ENCODE results near the gene FAM174B.
"Not testable (repeated sequence)": the region's sequence is repeated elsewhere in the genome, so short reads cannot be mapped to it uniquely, and the experiment has no call there.

The FAM174B gene

GRCh38 chr15:92612891-92613290 lies 42.7 kb downstream of the FAM174B start:
- no peaks in the 10 kb centered on the region for H3K4me1 Mint-ChIP-seq (ENCODE audit: low read depth)
- no peak overlapping the region for H3K27ac Mint-ChIP-seq
- H3K36me3 Mint-ChIP-seq (ENCODE audit: low read depth): no peaks in the 10 kb centered on the region
- no peak overlapping the region for H3K4me3 Mint-ChIP-seq
- no peaks in the 10 kb centered on the region for H3K9me3 Mint-ChIP-seq
- no peaks in the 10 kb centered on the region for H3K27me3 Mint-ChIP-seq
- intact Hi-C loops (cut with micrococcal nuclease): no loop called here

DNA sequence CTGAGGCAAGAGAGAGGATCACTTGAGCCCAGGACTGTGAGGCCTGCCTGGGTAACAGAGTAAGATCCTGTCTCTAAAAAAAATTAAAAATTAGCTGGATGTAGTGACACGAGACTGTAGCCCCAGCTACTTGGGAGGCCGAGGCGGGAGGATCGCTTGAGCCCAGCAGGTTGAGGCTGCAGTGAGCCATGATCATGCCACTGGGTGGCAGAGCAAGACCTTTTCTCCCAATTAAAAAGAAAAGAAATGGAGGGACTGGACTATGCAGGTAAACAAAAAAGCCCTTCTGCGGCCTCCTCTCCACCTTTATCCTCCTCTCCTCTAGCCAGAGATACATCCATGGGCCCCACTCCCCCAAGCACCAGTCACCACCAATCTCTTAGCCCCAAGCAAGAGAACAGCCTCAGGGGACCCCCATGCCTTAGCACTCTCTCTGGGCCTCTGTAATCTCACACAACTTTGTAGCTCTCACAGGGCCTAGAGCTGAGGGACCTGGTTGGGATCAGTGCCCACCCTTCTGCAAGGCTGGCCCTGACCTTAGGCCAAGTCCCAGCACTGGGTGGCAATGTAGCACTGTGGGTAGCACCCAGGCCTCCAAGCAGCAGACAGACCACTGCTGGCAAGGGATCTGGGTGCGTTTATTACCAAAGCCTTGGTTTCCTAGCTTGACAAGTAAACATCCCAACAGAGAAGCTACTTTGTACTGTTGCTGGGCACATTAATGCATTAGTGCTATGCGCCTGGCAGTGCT lies 43.4 kb downstream of the FAM174B start:
- Mint-ChIP-seq H3K36me3 (ENCODE audit: low read depth) (no peaks in the 10 kb centered on the region), H3K27me3 (no peaks in the 10 kb centered on the region)
- intact Hi-C loops (cut with micrococcal nuclease): no loop called here

GRCh38 chr15:92611150-92611549 lies 44.4 kb downstream of the FAM174B start:
- Mint-ChIP-seq H3K36me3 (ENCODE audit: low read depth) (no peaks in the 10 kb centered on the region), H3K9me3 (no peaks in the 10 kb centered on the region)

More for the DNA sequence above, 43.4 kb downstream of the FAM174B start:
- Mint-ChIP-seq H3K4me3 (no peak overlapping the region), H3K27ac (no peak overlapping the region), H3K4me1 (ENCODE audit: low read depth) (no peaks in the 10 kb centered on the region), H3K9me3 (no peaks in the 10 kb centered on the region)

GRCh38 chr15:92610101-92610520 lies 45.5 kb downstream of the FAM174B start:
- no peaks in the 10 kb centered on the region for H3K9me3 Mint-ChIP-seq
- no peaks in the 10 kb centered on the region for H3K4me1 Mint-ChIP-seq (ENCODE audit: low read depth)
- no peaks in the 10 kb centered on the region for H3K36me3 Mint-ChIP-seq (ENCODE audit: low read depth)
- no peaks in the 10 kb centered on the region for H3K27me3 Mint-ChIP-seq
- no peak overlapping the region for H3K4me3 Mint-ChIP-seq
- intact Hi-C loops (cut with micrococcal nuclease): no loop called here
- H3K27ac Mint-ChIP-seq: no peak overlapping the region

More at GRCh38 chr15:92611150-92611549, 44.4 kb downstream of the FAM174B start:
- Mint-ChIP-seq H3K4me1 (ENCODE audit: low read depth) (no peaks in the 10 kb centered on the region), H3K27ac (no peak overlapping the region), H3K4me3 (no peak overlapping the region), H3K27me3 (no peaks in the 10 kb centered on the region)
- intact Hi-C loops (cut with micrococcal nuclease): no loop called here

- H3K27ac Mint-ChIP-seq: no peak overlapping the region
- no peaks in the 10 kb centered on the region for H3K4me1 Mint-ChIP-seq (ENCODE audit: low read depth)
- no peaks in the 10 kb centered on the region for H3K9me3 Mint-ChIP-seq
- no peaks in the 10 kb centered on the region for H3K27me3 Mint-ChIP-seq
- intact Hi-C loops (cut with micrococcal nuclease): no loop called here
- no peaks in the 10 kb centered on the region for H3K36me3 Mint-ChIP-seq (ENCODE audit: low read depth)
- no peak overlapping the region for H3K4me3 Mint-ChIP-seq
Observed at GRCh38 chr15:92608866-92609700, 46.5 kb downstream of the FAM174B start.

DNA sequence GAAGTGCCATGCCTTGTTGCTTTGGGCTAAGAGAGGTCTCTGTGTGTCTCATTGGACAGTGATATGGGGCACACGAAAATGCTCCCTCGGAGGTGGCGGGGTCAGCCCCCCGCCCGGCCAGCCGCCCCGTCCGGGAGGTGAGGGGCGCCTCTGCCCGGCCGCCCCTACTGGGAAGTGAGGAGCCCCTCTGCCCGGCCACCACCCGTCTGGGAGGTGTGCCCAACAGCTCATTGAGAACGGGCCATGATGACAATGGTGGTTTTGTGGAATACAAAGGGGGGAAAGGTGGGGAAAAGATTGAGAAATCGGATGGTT lies 48.8 kb downstream of the FAM174B start:
- H3K36me3 Mint-ChIP-seq (ENCODE audit: low read depth); H3K4me1 Mint-ChIP-seq (ENCODE audit: low read depth); H3K27me3 Mint-ChIP-seq; H3K9me3 Mint-ChIP-seq; H3K4me3 Mint-ChIP-seq; H3K27ac Mint-ChIP-seq; intact Hi-C loops (cut with micrococcal nuclease): not testable (repeated sequence)

- H3K9me3 Mint-ChIP-seq: no peaks in the 10 kb centered on the region
- peaks cover 1% of the 10 kb centered on the region for H3K27me3 Mint-ChIP-seq
- H3K4me1 Mint-ChIP-seq (ENCODE audit: low read depth): no peaks in the 10 kb centered on the region
- no peaks in the 10 kb centered on the region for H3K36me3 Mint-ChIP-seq (ENCODE audit: low read depth)
- no peak overlapping the region for H3K4me3 Mint-ChIP-seq
- intact Hi-C loops (cut with micrococcal nuclease): no loop called here
- no peak overlapping the region for H3K27ac Mint-ChIP-seq
Observed at GRCh38 chr15:92606126-92606835, 49.3 kb downstream of the FAM174B start.

- Mint-ChIP-seq H3K9me3 (no peaks in the 10 kb centered on the region), H3K27me3 (peaks cover 1% of the 10 kb centered on the region), H3K36me3 (ENCODE audit: low read depth) (no peaks in the 10 kb centered on the region), H3K4me3 (no peak overlapping the region), H3K27ac (no peak overlapping the region), H3K4me1 (ENCODE audit: low read depth) (no peaks in the 10 kb centered on the region)
- intact Hi-C loops (cut with micrococcal nuclease): no loop called here
Observed at GRCh38 chr15:92605225-92605944, 50.2 kb downstream of the FAM174B start.

- no peaks in the 10 kb centered on the region for H3K9me3 Mint-ChIP-seq
- H3K27ac Mint-ChIP-seq: no peak overlapping the region
- intact Hi-C loops (cut with micrococcal nuclease): no loop called here
- H3K4me3 Mint-ChIP-seq: no peak overlapping the region
- H3K27me3 Mint-ChIP-seq: peaks cover 8% of the 10 kb centered on the region
- no peaks in the 10 kb centered on the region for H3K4me1 Mint-ChIP-seq (ENCODE audit: low read depth)
- H3K36me3 Mint-ChIP-seq (ENCODE audit: low read depth): no peaks in the 10 kb centered on the region
Observed at GRCh38 chr15:92603743-92604470, 51.7 kb downstream of the FAM174B start.

GRCh38 chr15:92603278-92603677 lies 52.3 kb downstream of the FAM174B start:
- Mint-ChIP-seq H3K9me3 (no peaks in the 10 kb centered on the region), H3K27me3 (peaks cover 8% of the 10 kb centered on the region), H3K4me1 (ENCODE audit: low read depth) (no peaks in the 10 kb centered on the region), H3K27ac (no peak overlapping the region), H3K36me3 (ENCODE audit: low read depth) (no peaks in the 10 kb centered on the region), H3K4me3 (no peak overlapping the region)
- intact Hi-C loops (cut with micrococcal nuclease): no loop called here

- Mint-ChIP-seq H3K27ac (no peak overlapping the region), H3K4me3 (no peak overlapping the region), H3K4me1 (ENCODE audit: low read depth) (no peaks in the 10 kb centered on the region), H3K9me3 (no peaks in the 10 kb centered on the region), H3K27me3 (peaks cover 8% of the 10 kb centered on the region), H3K36me3 (ENCODE audit: low read depth) (no peaks in the 10 kb centered on the region)
- intact Hi-C loops (cut with micrococcal nuclease): no loop called here
Observed at GRCh38 chr15:92602267-92602593, 53.3 kb downstream of the FAM174B start.

- Mint-ChIP-seq H3K9me3 (no peaks in the 10 kb centered on the region), H3K27me3 (peaks cover 8% of the 10 kb centered on the region), H3K27ac (no peak overlapping the region), H3K4me3 (no peak overlapping the region), H3K4me1 (ENCODE audit: low read depth) (no peaks in the 10 kb centered on the region), H3K36me3 (ENCODE audit: low read depth) (no peaks in the 10 kb centered on the region)
- intact Hi-C loops (cut with micrococcal nuclease): no loop called here
Observed at GRCh38 chr15:92601592-92602266, 53.8 kb downstream of the FAM174B start.

DNA sequence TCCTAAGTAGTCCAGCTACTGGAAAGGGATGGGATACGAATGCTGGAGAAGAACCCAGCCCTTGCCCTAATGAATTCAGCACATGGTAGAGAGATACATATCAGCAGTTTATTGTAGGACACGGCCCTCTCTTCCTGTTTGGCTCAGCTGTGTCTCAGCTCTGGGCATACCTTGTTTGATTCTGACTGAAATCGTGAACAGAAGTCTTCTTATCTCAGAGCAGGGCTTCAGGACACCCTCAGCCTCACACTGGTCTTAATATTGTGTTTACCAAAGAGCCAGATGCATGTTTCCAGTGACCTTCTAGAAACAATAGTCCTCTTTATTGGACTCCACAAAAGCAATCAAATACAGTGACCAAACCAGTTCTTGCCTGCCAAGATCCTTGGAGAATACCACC lies 54.7 kb downstream of the FAM174B start:
- no peaks in the 10 kb centered on the region for H3K4me1 Mint-ChIP-seq (ENCODE audit: low read depth)
- H3K27me3 Mint-ChIP-seq: peaks cover 8% of the 10 kb centered on the region
- no peaks in the 10 kb centered on the region for H3K36me3 Mint-ChIP-seq (ENCODE audit: low read depth)
- intact Hi-C loops (cut with micrococcal nuclease): no loop called here
- H3K4me3 Mint-ChIP-seq: no peak overlapping the region
- no peak overlapping the region for H3K27ac Mint-ChIP-seq
- no peaks in the 10 kb centered on the region for H3K9me3 Mint-ChIP-seq

All from dendritic cell treated with granulocyte-macrophage colony-stimulating factor and Interleukin-4, amounts not matched to agents 40 ng/mL and 50 ng/mL, for 4 days (primary cell).